Kidney epithelial cell (primary cell): Measurements from ENCODE around the gene PCDHAC1. TPM values are rescaled to one million over a fixed set of nuclear protein-coding genes. Genes with fewer than 3 reads are reported as not detected.

Experiments used
- DNase-seq: peaks from one replicate; pipeline ENCODE4 v3.0.0-alpha.2; 2010; ENCODE audit warnings: low read depth
- H3K27me3 ChIP-seq: 2 replicates; pipeline ENCODE4 v1.6.0; 2011; ENCODE audit warnings: low read length; ENCODE audit not compliant: control insufficient read depth, insufficient read depth
- H3K36me3 ChIP-seq: 2 replicates; pipeline ENCODE4 v1.5.1; 2011; ENCODE audit warnings: low read length; ENCODE audit not compliant: control insufficient read depth, insufficient read depth
- H3K4me3 ChIP-seq: 2 replicates; pipeline ENCODE4 v1.5.1; 2011; ENCODE audit warnings: low read depth, mild to moderate bottlenecking, control low read depth, low read length
- total RNA-seq: library from RNA; depleted of rRNA; stranded (reverse); fragments of >200 nt; gene quantifications from 2 replicates; pipeline ENCODE4 v1.2.3, GENCODE V29; 2015
- TF ChIP-seq, protein P1 (sequence below): IDR thresholded peaks from 2 replicates; pipeline ENCODE4 v1.5.1; 2011; ENCODE audit warnings: mild to moderate bottlenecking, moderate library complexity, low read length, control low read depth, inconsistent platforms; ENCODE audit not compliant: insufficient read depth, poor library complexity, severe bottlenecking

The PCDHAC1 gene
- total RNA-seq, 1 donor from 2014 or later = 0.17 TPM

DNA sequence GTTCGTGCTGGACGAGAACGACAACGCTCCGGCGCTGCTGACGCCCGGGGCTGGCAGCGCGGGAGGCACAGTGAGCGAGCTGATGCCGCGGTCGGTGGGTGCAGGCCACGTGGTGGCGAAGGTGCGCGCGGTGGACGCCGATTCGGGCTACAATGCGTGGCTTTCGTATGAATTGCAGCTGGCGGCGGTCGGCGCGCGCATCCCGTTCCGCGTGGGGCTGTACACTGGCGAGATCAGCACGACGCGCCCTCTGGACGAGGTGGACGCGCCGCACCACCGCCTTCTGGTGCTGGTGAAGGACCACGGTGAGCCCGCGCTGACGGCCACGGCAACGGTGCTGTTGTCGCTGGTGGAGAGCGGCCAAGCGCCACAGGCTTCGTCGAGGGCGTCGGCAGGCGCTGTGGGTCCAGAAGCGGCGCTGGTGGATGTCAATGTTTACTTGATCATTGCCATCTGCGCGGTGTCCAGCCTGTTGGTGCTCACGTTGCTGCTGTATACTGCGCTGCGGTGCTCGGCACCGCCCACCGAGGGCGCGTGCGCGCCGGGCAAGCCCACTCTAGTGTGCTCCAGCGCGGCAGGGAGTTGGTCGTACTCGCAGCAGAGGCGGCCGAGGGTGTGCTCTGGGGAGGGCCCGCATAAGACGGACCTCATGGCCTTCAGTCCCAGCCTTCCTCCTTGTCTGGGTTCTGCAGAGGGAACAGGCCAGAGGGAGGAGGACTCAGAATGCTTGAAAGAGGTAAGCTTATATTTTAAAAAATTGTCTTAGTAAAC lies 42.0 kb upstream of the PCDHAC1 start:
- no peak for DNase-seq
- TF ChIP-seq, protein P1, sequence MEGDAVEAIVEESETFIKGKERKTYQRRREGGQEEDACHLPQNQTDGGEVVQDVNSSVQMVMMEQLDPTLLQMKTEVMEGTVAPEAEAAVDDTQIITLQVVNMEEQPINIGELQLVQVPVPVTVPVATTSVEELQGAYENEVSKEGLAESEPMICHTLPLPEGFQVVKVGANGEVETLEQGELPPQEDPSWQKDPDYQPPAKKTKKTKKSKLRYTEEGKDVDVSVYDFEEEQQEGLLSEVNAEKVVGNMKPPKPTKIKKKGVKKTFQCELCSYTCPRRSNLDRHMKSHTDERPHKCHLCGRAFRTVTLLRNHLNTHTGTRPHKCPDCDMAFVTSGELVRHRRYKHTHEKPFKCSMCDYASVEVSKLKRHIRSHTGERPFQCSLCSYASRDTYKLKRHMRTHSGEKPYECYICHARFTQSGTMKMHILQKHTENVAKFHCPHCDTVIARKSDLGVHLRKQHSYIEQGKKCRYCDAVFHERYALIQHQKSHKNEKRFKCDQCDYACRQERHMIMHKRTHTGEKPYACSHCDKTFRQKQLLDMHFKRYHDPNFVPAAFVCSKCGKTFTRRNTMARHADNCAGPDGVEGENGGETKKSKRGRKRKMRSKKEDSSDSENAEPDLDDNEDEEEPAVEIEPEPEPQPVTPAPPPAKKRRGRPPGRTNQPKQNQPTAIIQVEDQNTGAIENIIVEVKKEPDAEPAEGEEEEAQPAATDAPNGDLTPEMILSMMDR = no peak
- no peaks in the 10 kb centered on the region for H3K36me3 ChIP-seq
- H3K27me3 ChIP-seq = peaks cover 3% of the 10 kb centered on the region
- no peak overlapping the region for H3K4me3 ChIP-seq

DNA sequence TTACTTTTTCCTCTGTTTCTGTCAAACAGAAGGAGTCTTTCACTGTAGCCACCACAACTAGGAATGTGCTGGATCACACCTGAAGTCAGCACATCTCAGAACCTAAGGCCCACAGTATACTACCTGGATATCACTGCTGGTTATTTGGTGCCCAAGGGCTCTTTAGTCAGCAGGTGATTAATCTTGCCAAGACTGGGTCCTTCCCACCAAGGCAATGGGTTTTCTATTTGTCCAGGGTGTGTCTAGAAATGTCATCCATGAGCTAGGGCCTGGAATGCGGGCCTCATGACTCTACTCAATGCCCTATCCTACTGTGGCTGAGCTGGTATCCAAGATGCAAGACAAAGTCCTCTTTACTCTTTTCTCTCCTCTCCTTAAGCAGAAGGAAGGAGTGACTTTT lies 9.8 kb upstream of the PCDHAC1 start:
- TF ChIP-seq, protein P1 = no peak
- no peaks in the 10 kb centered on the region for H3K27me3 ChIP-seq
- no peak for DNase-seq
- H3K4me3 ChIP-seq = no peak overlapping the region
- H3K36me3 ChIP-seq = no peaks in the 10 kb centered on the region

DNA sequence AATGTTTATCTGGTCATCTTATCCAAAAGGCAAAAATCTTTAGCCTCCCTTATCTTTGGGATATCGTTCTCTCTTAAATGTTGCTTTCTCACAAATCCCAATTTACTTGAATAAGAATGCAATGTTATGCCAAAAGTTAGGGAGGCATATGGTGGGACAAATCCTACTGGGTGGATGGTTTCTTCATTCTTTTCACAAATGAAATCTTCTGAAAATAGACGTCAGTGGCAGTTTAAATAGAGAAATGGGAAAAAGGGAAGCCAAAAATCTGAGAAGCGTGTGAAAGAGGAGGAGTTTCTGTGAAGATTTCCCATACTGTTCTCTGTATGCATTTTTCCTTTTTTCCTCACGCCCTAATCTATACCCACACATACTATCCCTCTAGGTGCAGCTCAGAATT lies 2.5 kb upstream of the PCDHAC1 start:
- H3K27me3 ChIP-seq = peaks cover 26% of the 10 kb centered on the region
- no peak for DNase-seq
- H3K4me3 ChIP-seq = no peak overlapping the region
- H3K36me3 ChIP-seq = no peaks in the 10 kb centered on the region
- TF ChIP-seq, protein P1 = no peak

DNA sequence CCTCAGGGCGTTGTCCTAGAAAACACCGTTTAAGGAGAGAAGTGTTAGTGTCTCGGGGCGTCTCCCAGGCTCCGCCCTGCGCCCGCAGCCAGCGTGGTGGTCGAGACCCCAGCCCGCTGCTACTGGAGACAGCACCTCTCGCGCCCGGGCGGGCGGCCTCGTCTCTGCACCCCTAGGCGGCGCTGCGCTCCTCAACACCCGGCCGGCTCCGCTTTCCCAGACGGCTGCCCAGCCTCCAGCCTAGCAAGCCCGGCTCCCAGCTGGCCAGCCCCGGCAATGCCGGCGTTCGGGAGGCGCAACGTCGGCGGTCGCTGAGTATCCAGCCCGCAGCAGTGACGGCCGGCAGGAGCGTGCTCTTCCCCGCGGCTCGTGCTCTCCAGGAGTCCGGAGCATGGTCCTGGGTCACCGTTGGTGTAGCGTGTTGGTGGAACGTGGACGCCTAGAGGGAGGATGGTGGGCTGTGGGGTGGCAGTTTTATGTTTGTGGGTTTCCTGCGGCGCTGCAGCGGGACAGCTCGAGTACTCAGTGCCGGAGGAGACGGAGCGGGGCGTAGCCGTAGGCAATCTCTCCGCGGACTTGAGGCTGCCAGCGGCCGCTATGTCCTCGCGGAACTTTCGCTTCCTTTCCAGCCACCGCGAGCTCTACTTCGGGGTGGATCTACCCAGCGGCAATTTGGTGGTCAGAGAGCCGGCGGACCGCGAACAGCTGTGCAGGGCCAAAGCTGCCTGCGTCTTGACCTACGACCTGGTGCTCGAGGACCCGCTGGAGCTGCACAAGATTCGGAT lies 536 bp downstream of the PCDHAC1 start:
- Histone ChIP-seq H3K27me3 (peaks cover 26% of the 10 kb centered on the region), H3K36me3 (no peaks in the 10 kb centered on the region), H3K4me3 (peak overlapping the region; percentile 10)
- no peak for DNase-seq
- TF ChIP-seq, protein P1 = peak; percentile 54

DNA sequence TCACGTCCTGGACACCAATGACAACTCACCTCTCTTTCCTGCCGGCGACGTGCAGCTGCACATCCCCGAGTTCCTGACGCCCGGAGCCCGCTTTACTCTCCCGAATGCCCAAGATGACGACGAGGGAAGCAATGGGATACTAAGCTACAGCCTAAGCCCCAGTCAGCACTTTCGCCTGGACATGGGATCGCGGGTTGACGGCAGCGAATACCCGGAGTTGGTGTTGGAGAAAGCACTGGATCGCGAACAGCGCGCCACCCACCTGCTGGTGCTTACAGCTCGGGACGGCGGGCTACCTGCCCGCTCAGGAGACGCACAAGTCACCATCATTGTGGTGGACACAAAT lies 1.1 kb downstream of the PCDHAC1 start:
- DNase-seq = no peak
- no peaks in the 10 kb centered on the region for H3K36me3 ChIP-seq
- TF ChIP-seq, protein P1 = no peak
- no peak overlapping the region for H3K4me3 ChIP-seq
- H3K27me3 ChIP-seq = peaks cover 26% of the 10 kb centered on the region
